HG02943 (cell line): ENCODE results near the gene SMIM15.
"Not testable (repeated sequence)": the region's sequence is repeated elsewhere in the genome, so short reads cannot be mapped to it uniquely, and the experiment has no call there.

ENCODE experiments used
- ATAC-seq: cut with Tn5 transposase; IDR thresholded peaks from one replicate; pipeline ENCODE4 v1.9.1; 2021; ENCODE audit warnings: mild to moderate bottlenecking, low read depth, moderate library complexity; ENCODE audit not compliant: unreplicated experiment

SMIM15 gene, protein sequence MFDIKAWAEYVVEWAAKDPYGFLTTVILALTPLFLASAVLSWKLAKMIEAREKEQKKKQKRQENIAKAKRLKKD

DNA sequence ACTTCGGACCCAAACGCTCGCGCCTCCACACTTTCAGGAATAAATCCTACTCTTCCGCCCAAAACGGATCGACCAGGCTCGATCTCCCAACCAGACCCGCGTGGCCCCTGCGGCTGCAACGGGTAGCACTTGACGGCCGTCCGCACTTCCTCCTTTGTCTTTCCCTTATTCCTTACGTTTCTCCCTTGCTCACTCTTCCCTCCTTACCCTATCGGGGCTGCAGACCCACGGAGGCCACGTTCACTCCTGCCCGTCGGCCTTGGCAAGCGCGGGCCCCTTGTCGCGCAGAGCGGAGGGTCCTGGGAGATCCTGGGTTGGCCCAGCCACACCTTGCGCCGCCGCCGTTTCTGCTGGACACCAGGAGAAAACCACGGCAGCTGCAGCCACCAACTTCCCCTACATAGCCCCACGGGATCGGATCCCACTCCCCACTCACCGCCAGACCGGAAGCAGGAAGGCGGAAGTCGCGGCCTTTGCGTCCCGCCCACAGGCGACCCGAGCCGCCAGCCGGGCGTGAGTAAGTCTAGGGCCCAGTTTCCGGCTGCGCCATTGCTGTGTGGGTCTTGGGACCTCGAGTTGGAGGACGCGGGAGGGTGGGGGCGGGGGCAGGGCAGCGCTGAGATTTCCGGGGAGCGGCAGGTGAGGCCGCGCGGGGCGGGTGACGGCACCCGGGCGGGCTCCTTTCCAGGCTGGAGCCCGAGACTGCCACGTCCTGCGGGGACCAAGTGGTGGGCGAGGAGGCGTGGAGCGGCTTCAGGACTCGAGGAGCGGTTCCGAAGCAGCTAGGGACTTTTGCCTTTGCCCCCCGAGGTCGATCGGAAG lies at the start of gene SMIM15:
Gene SMIM15 (minus strand): TSS at position 459 of the 822 bp plus-strand sequence. CDS start 2,297 bp downstream, outside the sequence.
- peak; percentile 96 for ATAC-seq

DNA sequence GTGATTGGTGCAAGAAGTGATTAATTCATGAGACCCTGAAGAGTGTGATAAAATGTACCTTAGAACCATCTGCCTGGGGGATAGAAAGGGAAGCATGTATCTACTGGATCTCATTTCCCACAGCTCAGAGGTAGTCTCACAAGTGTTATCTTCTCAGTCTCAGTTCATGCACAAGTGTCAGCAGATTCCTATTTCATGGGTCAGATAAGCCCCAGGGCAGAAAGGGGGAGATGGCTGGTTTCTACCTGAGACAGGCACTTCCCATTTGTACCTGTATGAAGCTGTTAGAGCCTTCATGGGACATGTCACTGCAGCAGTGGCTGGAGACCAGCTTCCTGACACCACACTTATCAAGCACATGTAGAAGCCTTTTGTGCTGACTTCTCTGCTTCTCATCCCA lies 45.6 kb upstream of the SMIM15 start:
- no peak for ATAC-seq

DNA sequence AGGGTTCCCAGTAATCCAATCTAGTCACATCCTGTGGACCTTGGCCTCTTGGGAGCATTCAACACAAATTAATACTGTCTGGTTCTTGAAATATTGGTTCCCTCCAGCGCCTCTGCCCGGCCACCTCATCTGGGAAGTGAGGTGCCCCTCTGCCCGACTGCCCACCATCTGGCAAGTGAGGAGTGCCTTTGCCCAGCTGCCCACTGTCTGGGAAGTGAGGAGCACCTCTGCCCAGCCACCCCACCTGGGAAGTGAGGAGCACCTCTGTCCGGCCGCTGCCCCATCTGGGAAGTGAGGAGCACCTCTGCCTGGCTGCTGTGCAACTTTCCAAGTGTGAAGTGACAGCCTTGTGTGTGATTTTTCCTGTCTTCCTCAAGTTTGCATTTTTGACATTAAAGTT lies 42.7 kb upstream of the SMIM15 start:
- ATAC-seq: no peak

DNA sequence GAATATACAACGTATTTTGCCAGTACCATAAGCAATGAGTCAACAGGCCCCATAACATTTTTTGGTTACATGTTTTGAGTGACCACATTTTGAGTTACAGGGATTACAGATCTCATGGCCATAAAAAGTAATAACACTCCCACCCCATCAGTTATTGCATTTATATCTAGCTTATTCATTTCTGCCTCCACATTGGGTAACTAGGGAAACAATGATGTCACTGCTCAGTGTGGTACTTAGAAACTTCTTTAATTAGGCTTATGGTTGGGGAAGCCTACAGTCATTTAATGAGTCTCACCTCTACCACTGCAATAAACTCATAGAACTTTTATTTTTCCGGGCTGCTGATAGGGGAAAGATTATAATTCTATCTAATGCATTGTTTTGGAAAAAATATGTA lies 39.9 kb upstream of the SMIM15 start:
- no peak for ATAC-seq

DNA sequence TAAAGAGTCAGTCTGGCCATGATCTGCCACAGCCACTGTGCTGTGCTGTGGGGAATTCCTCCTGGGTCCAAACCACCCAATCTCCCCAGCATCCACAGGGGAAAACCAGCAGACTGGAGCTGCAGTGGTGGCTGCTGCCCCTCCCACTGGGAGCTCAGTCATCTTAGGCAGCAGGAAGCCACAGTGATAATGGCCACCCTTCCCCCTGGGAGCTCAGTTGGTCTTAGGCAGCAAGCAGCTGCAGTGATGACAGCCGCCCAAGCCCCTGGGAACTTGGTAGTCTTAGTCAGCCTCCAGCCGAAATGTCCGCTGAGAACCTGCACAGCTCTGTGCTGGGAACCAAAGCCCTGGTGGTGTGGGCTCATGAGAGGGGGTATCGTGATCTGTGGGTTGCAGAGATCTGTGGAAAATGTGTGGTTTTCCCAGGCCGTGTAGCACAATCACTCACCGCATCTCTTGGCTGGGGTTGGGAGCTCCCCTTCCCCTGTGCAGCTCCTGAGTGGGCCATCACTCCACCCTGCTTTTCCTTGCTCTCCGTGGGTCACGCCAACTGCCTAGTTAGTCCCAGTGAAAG lies 38.4 kb upstream of the SMIM15 start:
- ATAC-seq: no peak

DNA sequence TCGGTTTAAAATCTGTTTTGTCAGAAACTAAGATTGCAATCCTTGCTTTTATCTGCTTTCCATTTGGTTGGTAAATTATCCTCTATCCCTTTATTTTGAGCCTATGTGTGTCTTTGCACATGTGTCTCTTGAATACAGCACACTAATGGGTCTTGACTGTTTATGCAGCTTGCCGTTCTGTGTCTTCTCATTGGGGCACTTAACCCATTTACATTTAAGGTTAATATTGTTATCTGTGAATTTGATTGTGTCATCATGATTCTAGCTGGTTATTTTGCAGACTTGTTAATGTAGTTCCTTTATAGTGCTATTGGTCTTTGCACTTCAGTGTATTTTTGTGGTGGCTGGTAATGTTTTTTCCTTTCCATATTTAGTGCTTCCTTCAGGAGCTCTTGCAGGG lies 36.3 kb upstream of the SMIM15 start:
- no peak for ATAC-seq

DNA sequence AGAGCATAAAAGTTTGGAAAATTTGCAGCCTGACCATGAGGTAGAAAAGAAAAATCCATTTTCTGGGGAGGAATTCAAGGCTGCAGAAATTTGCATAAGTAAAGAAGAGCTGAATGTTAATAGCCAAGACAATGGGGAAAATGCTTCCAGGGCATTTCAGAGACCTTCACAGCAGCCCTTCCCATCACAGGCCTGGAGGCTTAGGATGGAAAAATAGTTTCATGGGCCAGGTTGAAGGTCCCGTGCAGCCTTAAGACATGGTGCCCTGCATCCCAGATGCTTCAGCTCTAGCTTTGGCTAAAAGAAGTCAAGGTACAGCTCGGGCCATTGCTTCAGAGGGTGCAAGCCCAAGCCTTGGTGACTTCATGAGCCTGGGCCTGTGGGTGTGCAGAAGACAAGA lies 25.6 kb upstream of the SMIM15 start:
- ATAC-seq: not testable (repeated sequence)

DNA sequence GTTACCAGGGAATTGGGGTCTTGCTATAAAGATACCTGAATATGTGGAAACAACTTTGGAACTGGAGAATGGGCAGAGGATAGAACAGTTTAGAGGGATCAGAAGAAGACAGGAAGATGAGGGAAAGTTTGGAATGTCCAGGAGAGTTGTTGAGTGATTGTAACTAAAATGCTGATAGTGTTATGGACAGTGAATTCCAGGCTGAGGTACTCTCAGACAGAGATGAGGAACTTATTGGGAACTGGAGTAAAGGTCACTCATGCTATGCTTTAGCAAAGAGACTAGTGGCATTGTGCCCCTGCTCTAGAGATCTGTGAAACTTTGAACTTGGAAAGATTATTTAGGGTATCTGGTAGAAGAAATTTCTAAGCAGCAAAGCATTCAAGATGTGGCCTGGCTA lies 25.1 kb upstream of the SMIM15 start:
- not testable (repeated sequence) for ATAC-seq

DNA sequence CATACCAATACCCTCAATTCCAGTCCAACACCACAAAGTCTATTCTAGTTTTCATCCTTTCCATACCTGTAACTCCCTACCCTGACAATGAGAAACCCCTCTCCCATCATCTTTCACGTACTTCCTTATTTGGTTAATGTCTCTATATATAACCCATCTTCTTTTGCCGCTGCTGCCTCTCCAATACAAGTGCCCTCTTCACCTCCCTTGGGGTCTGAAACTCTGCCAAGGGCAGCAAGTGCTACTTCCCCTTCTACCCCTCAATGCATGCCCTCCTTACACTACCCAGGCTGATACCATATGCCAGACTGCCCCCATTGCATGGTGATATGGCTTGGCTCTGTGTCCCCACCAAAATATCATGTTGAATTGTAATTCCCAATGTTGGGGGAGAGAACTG lies 24.4 kb upstream of the SMIM15 start:
- ATAC-seq: no peak

DNA sequence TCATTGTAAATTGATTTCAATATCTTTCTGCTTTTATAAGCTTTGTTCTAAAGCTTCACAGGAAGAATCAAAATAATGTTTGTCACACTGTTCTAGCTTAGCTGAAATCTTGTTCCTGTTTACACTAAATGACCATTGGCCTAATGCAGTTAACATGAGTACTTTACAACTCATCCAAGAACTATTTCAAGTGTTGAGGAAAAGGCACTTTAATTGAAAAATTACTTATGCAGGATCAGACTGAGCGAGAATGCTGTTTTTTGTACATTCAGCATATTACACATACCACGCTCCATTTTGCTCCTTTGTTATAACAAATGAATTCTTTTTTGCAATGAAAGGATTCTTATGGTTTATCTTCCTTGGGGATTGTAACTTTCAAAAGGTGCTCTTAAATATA lies 22.4 kb upstream of the SMIM15 start:
- no peak for ATAC-seq

DNA sequence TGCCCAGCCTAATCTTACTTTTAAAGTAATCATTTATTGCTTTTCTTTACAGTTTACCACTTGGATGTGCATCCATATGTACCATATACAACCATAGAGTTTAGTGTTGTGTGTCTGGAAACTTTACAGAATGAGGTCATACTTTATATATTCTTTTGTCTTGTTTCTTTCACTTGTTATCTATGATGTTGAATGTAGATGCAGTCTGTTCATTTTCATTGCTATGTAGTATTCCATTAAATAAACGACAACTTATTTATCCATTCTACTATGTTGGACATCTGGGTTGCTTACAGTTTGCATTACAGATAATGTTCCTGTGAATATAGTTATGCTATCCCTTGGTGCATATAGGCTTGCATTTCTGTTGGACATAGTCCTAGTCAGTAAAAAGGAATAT lies 21.3 kb upstream of the SMIM15 start:
- ATAC-seq: no peak

DNA sequence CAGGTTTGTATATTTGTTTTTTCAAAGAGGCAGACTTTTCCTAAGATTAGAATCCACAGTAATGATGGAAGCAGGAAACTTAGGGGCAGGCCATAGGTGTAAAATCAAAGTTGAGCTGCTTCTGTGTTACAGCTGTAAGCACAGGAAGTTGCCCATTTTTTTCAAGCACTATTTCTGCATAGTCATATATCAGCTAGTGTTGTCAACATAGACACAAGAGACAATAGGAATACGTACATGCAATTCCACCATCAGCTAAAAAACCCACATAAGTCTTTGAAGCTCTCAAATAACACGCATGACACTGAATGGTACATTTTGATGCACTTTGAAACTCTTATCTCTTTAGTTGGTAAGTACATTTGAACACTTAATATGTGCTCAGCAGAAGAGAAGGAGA lies 20.2 kb upstream of the SMIM15 start:
- no peak for ATAC-seq

DNA sequence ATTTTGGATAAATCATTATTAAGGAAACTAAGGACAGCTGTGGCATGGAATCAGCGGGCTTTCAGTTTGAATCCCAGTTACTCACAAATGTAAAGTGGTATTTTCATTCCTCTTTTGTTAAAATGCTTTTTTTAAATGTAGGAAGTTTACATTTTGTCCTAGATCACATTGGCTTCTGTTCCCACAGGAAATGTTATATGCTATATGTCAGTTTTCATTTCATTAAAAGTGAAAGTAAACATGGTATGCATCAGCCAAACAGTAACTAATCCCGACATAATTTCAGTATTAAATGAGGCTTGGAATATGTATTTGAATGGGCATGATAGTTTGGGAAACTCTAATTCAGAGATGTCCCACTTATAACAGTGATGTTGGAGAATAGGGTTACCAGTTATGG lies 18.6 kb upstream of the SMIM15 start:
- no peak for ATAC-seq

DNA sequence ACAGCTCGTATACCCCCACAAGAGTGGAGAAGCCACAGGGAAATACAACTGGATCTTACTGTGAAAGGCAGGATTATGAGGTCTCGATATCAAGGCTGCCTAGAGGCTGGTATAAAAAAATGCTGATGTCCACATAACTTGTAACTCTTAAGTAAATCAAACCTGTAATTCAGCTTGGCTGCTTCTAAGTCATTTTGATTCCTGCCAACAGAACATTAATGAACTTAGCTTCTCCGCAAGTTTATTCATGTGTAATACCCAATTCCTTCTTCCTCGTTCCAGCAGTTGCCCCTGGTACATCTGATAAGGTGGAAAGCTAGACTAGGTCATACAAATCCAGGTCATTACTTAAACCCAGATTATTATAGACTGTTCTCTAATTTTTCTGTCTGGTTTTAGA lies 16.4 kb upstream of the SMIM15 start:
- no peak for ATAC-seq

DNA sequence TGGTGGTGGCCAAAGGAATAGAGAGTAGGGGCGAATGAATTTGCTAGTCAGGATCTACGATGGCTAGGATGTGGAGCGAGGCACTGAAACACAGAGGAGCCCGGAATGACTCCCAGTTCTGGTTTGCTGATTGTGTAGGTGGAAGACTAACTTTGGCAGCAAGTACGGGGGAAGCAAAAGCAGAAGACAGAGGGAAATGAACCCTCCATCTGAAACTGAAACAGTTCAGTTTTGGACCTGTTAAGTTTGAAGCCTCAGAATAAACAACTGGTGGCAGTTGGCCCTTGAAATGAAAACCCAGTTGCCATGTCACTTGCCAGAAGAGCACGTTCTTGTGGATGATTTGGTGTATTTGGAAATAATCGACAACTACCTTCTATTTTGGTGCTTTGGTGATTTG lies 15.4 kb upstream of the SMIM15 start:
- peak; percentile 81 for ATAC-seq

DNA sequence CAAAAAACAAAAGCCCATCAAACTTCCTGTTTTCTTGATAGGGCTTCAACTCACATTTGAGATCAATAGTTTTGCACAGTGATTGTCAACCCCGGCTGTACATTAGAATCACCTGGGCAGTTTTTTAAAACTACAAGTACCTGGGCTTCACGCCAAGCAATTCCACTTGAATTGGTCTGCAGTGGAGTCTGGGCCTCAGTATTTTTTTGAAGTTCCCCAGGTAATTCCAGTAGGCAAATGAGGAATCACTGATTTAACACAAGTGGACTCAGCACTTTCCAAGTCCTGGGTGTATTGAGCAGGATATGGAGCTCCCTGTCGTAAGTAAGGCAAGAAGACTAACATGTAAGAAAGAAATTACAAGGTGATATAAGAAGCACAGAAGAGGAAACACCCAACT lies 14.8 kb upstream of the SMIM15 start:
- no peak for ATAC-seq

DNA sequence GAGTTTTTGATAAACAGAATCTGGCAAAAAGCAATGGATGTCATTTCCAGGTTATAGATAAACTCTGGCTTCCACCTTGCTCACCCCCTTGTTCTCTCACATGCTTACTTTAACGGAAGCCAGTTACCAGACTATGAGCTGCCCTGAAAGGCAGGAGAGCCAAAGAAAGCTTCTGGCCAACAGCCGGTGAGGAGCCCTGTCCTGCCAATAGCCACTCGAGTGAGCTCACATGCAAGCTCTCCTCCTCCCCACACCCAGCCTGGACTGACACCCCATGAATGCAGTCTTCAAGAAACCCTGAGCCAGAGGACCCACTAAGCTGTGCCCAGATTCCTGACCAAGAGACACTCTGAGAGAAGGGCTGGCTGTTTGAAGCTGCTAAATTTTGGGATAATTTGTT lies 14.4 kb upstream of the SMIM15 start:
- ATAC-seq: no peak

DNA sequence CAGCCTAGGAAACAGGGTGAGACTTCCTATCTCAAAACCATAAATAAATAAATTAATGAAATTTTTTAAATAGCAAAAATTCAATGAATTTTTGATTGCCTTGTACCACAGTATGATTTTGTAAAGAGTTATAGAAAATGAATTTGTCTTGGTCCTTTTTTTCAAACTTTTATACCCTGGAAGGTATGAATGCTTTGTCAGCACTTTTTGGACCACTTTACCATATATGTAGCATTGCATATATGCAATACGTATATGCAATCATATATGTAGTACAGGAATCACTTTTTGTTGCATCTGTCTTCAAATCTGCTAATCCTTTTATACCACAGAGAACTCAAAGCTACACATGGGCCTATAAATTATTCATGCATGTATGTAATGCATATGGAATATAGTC lies 9.2 kb upstream of the SMIM15 start:
- no peak for ATAC-seq

DNA sequence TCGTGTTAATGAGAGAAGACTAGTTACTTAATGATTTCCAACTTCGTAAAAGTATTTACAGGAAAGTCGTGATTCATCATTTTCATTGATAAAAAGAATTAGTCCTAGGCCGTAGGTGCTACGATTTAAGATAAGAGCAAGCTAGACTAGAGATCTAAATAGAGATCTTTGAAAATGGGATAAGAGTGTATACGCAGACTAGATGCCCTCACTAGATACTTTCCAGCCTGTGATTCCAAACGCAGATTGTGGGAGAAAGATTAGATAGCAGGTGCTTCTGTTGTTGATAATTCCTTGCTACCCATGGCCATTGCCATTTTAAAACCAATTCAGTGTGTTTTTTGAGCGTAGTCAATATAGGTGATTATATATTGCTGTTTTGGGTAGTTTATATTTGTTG lies 6.7 kb upstream of the SMIM15 start:
- no peak for ATAC-seq

DNA sequence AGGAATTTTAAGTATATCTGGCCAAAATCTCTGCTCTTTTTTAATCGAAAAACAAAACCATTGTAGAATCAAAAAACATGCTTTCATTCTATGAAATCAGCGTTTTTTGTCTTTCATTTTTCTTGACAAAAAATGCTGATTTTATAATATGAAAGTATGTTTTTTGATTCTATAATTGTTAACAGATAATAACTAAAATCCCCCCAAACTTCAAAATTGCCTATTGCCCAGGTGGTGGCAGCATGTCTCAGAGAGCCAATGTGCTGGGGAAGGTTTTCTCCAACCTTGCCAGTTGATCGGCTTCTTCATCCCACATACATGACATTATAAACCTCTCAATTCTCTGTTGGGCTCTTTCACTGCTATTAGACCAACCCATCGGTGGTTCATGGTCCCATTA lies 5.1 kb upstream of the SMIM15 start:
- no peak for ATAC-seq

DNA sequence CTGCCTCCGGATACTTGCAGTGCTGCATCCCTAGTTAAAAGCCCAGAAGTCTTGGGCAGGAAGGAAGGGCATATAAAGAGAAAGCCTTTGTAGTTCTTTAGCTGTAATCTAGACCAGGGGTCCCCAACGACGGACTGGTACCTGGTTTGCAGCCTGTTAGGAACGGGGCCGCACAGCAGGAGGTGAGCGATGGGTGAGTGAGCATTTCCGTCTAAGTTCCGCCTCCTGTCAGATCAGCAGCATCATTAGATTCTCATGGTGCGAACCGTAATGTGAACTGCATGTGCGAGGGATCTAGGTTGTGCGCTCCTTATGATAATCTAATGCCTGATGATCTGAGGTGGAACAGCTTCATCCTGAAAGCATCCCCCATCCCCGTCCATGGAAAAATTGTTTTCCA lies 1.6 kb upstream of the SMIM15 start:
- ATAC-seq: no peak
